Hepatocyte (in vitro differentiated cells): Measurements from ENCODE around the gene RMDN2. TPM values are rescaled to one million over a fixed set of nuclear protein-coding genes. Genes with fewer than 3 reads are reported as not detected.

Experiments
- DNase-seq: peaks from one replicate; pipeline ENCODE4 v3.0.0-alpha.2; 2016; ENCODE audit warnings: low spot score
- H2AFZ ChIP-seq: fragments of 200-600 bp; sonication (generic); 2 replicates; pipeline ENCODE4 v1.6.0; 2016; ENCODE audit warnings: antibody characterized with exemption, mild to moderate bottlenecking
- H3K27ac ChIP-seq: fragments of 200-600 bp; sonication (generic); 2 replicates; pipeline ENCODE4 v1.5.1; 2016; ENCODE audit warnings: mild to moderate bottlenecking
- H3K27me3 ChIP-seq: fragments of 200-600 bp; sonication (generic); 2 replicates; pipeline ENCODE4 v1.6.1; 2016
- H3K36me3 ChIP-seq: fragments of 200-600 bp; sonication (generic); replicated peaks from 2 replicates; pipeline ENCODE4 v1.5.1; 2016; ENCODE audit warnings: low read depth; ENCODE audit not compliant: insufficient read depth
- H3K4me1 ChIP-seq: fragments of 200-600 bp; sonication (generic); 2 replicates; pipeline ENCODE4 v1.5.1; 2016; ENCODE audit warnings: mild to moderate bottlenecking, moderate library complexity; ENCODE audit not compliant: insufficient read depth
- H3K4me2 ChIP-seq: fragments of 200-600 bp; sonication (generic); 2 replicates; pipeline ENCODE4 v1.6.0; 2016
- H3K4me3 ChIP-seq: fragments of 200-600 bp; sonication (generic); 2 replicates; pipeline ENCODE4 v1.5.1; 2016; ENCODE audit warnings: mild to moderate bottlenecking
- H3K79me2 ChIP-seq: fragments of 200-600 bp; sonication (generic); 2 replicates; pipeline ENCODE4 v1.6.0; 2017; ENCODE audit warnings: mild to moderate bottlenecking
- H3K9me2 ChIP-seq: fragments of 200-600 bp; sonication (generic); replicated peaks from 2 replicates; pipeline ENCODE4 v1.6.0; 2017; ENCODE audit warnings: mild to moderate bottlenecking; ENCODE audit not compliant: insufficient read depth
- H3K9me3 ChIP-seq: fragments of 200-600 bp; sonication (generic); 2 replicates; pipeline ENCODE4 v1.5.1; 2016; ENCODE audit warnings: low read depth, mild to moderate bottlenecking
- H4K20me1 ChIP-seq: fragments of 200-600 bp; sonication (generic); 2 replicates; pipeline ENCODE4 v1.6.0; 2016; ENCODE audit warnings: mild to moderate bottlenecking; ENCODE audit not compliant: insufficient read depth, poor library complexity, severe bottlenecking
- CTCF ChIP-seq: fragments of 200-600 bp; sonication (generic); IDR thresholded peaks from 2 replicates; pipeline ENCODE4 v1.5.1; 2016; ENCODE audit warnings: antibody characterized with exemption, mild to moderate bottlenecking; ENCODE audit not compliant: poor library complexity
- EZH2 ChIP-seq: fragments of 200-600 bp; sonication (generic); IDR thresholded peaks from 2 replicates; pipeline ENCODE4 v1.6.1; 2016; ENCODE audit warnings: antibody characterized with exemption, mild to moderate bottlenecking, borderline replicate concordance
- EZH2phosphoT487 ChIP-seq: fragments of 200-600 bp; sonication (generic); IDR thresholded peaks from one replicate; pipeline ENCODE4 v1.6.1; 2018; ENCODE audit warnings: antibody characterized with exemption, mild to moderate bottlenecking, low read depth, moderate library complexity; ENCODE audit not compliant: unreplicated experiment, severe bottlenecking
- WGBS: methylation state at CpG from one replicate; pipeline ENCODE4 v1.1.6; 2016; ENCODE audit warnings: low lambda C conversion rate; ENCODE audit errors: missing lambda C conversion rate; 5-methylcytosine and 5-hydroxymethylcytosine counted together
- polyA plus RNA-seq: library from polyadenylated mRNA; unstranded; fragments of >200 nt; fragmentation: Nextera tagmentation; extraction: Ambion mirVana; gene quantifications from 2 replicates; pipeline ENCODE4 v1.2.1, GENCODE V29; 2016
- total RNA-seq: library from RNA; depleted of rRNA; stranded (reverse); fragments of >200 nt; gene quantifications from 2 replicates; pipeline ENCODE4 v1.2.3, GENCODE V29; 2014

Gene RMDN2
- total and polyA plus RNA-seq, 2 experiments from 2014 or later = 9.3 to 14.6 TPM

DNA sequence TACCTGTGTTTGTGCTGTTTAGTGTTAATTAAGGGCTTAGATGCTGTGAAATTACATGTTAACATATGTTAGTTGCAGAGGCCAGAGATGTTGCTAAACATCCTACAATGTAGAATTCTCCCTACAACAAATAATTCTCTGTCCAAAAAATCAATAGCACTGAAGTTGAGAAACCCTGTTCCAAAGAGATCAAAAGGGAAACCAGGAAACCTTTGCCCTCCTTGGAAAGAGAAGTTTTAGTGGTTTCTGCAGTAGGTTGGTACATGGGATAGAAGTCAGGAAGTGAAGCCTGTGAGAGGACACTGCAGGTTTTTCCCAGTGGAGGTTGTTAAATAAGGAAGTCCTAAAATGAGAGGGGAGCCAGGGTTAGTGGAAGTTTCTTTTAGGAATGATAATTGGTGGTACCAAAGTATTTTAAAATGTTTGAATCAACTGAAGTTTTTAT lies 6.3 kb upstream of the RMDN2 start:
- Histone ChIP-seq H3K79me2 (no peaks in the 10 kb centered on the region), H3K4me3 (no peak overlapping the region), H3K9me2 (no peaks in the 10 kb centered on the region), H4K20me1 (no peaks in the 10 kb centered on the region), H3K9me3 (no peaks in the 10 kb centered on the region), H3K27me3 (no peaks in the 10 kb centered on the region), H3K4me2 (no peak overlapping the region), H3K4me1 (peaks cover 31% of the 10 kb centered on the region), H3K27ac (peak overlapping the region; percentile 65), H3K36me3 (no peaks in the 10 kb centered on the region), H2AFZ (no peak overlapping the region)
- peak; percentile 22 for DNase-seq
- TF ChIP-seq CTCF (no peak), EZH2 (no peak), EZH2phosphoT487 (no peak)

DNA sequence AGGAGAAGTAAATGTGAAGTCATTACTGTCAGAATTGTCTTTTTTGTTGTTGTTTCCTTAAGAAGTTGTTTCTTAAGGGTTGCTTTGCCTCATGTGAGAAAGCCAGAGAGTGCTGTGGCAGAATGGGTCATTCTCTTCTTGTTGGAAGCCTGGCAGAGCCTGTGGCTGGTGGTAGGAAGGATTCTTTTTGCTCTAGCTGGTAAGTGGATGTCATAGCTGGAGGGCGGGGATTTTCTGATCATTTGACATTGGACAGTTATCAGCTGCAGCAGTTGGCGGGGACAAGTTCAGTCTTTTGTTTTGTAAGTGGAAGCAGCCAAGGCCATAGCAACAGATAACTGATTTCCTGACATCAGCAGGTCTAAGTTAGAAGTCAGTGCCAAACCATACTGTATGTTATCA lies 5.5 kb upstream of the RMDN2 start:
- no peaks in the 10 kb centered on the region for H3K79me2 ChIP-seq
- no peaks in the 10 kb centered on the region for H3K36me3 ChIP-seq
- peak overlapping the region; percentile 65 for H3K27ac ChIP-seq
- H3K27me3 ChIP-seq = no peaks in the 10 kb centered on the region
- no peaks in the 10 kb centered on the region for H3K9me3 ChIP-seq
- no peak overlapping the region for H2AFZ ChIP-seq
- peak; percentile 22 for DNase-seq
- H3K4me2 ChIP-seq = no peak overlapping the region
- no peak overlapping the region for H3K4me3 ChIP-seq
- TF ChIP-seq CTCF (no peak), EZH2 (no peak), EZH2phosphoT487 (no peak)
- 77% methylated on average over 2 of the region's 2 CpGs for WGBS
- H4K20me1 ChIP-seq = no peaks in the 10 kb centered on the region
- no peaks in the 10 kb centered on the region for H3K9me2 ChIP-seq
- peaks cover 38% of the 10 kb centered on the region for H3K4me1 ChIP-seq

GRCh38 chr2:37920570-37920969 lies 4.5 kb upstream of the RMDN2 start:
- WGBS = 74% methylated on average over 5 of the region's 5 CpGs
- Histone ChIP-seq H3K4me2 (no peak overlapping the region), H3K27me3 (no peaks in the 10 kb centered on the region), H3K79me2 (no peaks in the 10 kb centered on the region), H3K4me3 (no peak overlapping the region), H3K27ac (no peak overlapping the region), H3K9me2 (no peaks in the 10 kb centered on the region), H4K20me1 (no peaks in the 10 kb centered on the region), H2AFZ (no peak overlapping the region), H3K9me3 (no peaks in the 10 kb centered on the region), H3K4me1 (peaks cover 38% of the 10 kb centered on the region), H3K36me3 (no peaks in the 10 kb centered on the region)
- no peak for DNase-seq
- TF ChIP-seq EZH2 (no peak), CTCF (no peak), EZH2phosphoT487 (no peak)

DNA sequence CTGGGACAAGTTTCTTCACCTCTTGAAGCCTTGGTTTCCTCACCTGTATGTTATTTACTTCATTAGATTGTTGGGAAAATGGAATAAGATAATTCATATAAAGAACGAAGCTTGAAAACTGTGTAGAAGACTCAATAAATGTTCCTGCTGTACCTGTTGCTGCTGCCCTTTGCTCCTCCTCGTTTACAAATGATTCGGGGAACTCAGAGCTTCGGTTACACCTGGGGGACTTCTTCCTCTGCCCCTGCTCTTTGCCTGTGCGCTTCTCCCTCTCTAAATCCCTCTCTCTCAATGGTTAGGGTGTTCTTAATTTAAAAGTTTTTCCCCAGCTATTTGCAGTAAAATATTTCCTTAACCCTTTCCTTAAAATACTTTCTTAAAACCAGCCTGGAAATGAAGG lies 3.3 kb upstream of the RMDN2 start:
- peak overlapping the region; percentile 25 for H3K27ac ChIP-seq
- peaks cover 38% of the 10 kb centered on the region for H3K4me1 ChIP-seq
- H4K20me1 ChIP-seq = no peaks in the 10 kb centered on the region
- H3K36me3 ChIP-seq = no peaks in the 10 kb centered on the region
- H3K9me3 ChIP-seq = no peaks in the 10 kb centered on the region
- no peak for DNase-seq
- peak overlapping the region; percentile 43 for H3K4me2 ChIP-seq
- peak overlapping the region; percentile 26 for H2AFZ ChIP-seq
- no peak overlapping the region for H3K4me3 ChIP-seq
- H3K79me2 ChIP-seq = peaks cover 6% of the 10 kb centered on the region
- no peaks in the 10 kb centered on the region for H3K27me3 ChIP-seq
- 38% methylated on average over 5 of the region's 5 CpGs for WGBS
- no peaks in the 10 kb centered on the region for H3K9me2 ChIP-seq
- TF ChIP-seq EZH2phosphoT487 = no peak
- no peak for TF ChIP-seq CTCF
- no peak for TF ChIP-seq EZH2
